Activated T-cell treated with anti-CD3 and anti-CD28 coated beads, Interleukin-2, amount 50 U/mL, for 48 hours (primary cell): Measurements from ENCODE around the gene NR1D1.
A peak's percentile ranks its signal among the peaks of the same experiment; 100 is the strongest.

Source experiments
- DNase-seq, 2 experiments: peaks; one replicate each; pipeline ENCODE4 v3.0.0-alpha.2; 2020

Gene NR1D1

GRCh38 chr17:40097087-40097486 lies 3.3 kb downstream of the NR1D1 start:
- DNase-seq: no peak

- peak; percentile 82 to 83 for DNase-seq
Measured at GRCh38 chr17:40095944-40096791, 4.2 kb downstream of the NR1D1 start.

- DNase-seq: no peak
Measured at GRCh38 chr17:40095351-40095943, 4.9 kb downstream of the NR1D1 start.

DNA sequence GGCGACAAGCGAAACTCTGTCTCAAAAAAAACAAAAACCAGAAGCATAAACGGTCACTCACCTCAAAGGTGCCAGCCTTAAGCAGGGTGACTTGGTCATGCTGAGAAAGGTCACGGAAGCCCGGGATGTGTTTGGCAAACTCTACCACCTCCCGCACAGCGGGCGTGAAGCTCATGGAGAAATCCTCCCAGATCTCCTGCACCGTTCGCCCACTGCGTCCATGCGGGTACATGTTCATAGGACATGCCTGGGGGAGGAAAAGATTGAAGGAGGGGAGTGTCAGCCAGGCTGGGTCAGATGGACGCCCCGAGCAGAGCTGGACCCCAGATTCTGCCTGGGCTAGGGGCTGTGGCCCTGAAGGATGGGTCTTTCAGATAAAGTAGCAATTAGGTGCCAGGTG lies 5.5 kb downstream of the NR1D1 start:
- DNase-seq: no peak

- no peak for DNase-seq
Measured at GRCh38 chr17:40093580-40094201, 6.7 kb downstream of the NR1D1 start.

- no peak for DNase-seq
Measured at GRCh38 chr17:40093005-40093579, 7.3 kb downstream of the NR1D1 start.

GRCh38 chr17:40092581-40092980 lies 7.8 kb downstream of the NR1D1 start:
- DNase-seq: no peak

DNA sequence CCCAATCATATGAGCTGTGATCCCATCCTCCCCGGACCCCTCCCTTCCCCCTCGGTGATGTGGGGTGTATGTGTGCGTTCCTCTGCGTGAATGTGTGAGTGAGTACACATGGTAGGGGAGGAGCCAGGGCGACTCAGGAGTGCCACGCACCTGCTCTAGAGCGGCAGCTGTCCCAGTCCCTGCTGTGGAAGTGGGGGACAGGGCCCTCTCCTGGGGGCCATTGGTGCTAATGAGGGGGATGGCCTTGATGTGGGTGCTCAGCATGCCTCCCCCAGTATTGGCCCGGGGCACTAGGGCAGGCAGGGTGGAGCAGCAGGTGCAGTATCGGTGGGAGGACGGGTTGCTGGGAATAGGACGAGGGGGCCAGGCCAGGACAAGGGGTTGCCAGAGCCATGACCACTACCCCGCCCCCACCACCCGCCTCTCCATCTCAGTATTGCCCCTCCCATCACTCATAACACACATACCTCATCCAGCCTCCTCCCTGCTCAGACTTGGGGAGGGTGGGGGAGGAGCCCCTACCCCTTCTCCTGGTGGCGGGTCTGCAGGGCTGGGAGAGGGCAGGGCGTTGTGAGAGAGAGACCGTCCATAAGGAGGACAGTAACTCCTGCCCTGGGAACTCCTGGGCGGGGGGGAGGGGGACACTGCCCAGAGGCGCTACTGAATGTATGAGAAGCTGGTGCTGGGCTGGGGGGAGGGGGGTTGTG lies 8.5 kb downstream of the NR1D1 start:
- no peak for DNase-seq

GRCh38 chr17:40090237-40091119 lies 9.9 kb downstream of the NR1D1 start:
- no peak for DNase-seq

GRCh38 chr17:40089077-40089895 lies 11.1 kb downstream of the NR1D1 start:
- no peak for DNase-seq

- no peak for DNase-seq
Measured at GRCh38 chr17:40087903-40088718, 12.3 kb downstream of the NR1D1 start.

- no peak for DNase-seq
Measured at GRCh38 chr17:40087049-40087794, 13.2 kb downstream of the NR1D1 start.

DNA sequence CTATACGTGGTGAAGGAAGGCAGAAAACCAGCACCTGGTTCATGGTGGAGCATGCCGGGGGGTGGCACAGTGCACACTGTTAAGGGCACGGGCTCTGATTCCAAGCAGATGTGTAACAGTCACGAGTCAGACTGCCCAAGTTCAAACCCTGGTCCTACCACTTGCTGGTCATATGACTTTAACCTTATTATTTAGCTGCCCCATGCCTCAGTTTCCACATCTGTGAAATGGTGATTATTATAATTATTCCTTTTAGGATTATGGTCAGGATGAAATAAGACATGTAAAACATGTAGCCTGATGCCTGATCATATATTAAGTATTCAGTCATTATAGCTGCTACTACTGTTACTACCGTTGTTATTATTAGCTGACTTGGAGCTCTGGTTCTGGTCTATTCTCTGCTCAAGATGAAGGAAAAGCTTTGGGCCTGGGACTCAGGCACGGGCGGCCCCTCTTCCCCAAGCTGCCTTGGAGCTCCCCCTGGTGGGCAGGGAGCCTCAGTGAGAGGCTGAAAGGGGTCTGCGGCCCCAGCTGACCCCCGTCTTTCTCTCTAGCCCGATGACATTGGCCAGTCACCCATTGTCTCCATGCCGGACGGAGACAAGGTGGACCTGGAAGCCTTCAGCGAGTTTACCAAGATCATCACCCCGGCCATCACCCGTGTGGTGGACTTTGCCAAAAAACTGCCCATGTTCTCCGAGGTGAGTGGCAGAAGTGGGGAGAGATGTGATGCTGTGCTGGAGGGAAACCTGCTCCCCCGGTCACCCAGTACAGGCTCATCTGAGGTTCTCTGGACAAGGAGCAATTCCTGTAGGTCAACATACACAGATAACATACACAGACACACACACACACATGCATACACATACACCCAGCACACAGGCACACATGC lies 14.0 kb downstream of the NR1D1 start:
- peak; percentile 75 for DNase-seq

DNA sequence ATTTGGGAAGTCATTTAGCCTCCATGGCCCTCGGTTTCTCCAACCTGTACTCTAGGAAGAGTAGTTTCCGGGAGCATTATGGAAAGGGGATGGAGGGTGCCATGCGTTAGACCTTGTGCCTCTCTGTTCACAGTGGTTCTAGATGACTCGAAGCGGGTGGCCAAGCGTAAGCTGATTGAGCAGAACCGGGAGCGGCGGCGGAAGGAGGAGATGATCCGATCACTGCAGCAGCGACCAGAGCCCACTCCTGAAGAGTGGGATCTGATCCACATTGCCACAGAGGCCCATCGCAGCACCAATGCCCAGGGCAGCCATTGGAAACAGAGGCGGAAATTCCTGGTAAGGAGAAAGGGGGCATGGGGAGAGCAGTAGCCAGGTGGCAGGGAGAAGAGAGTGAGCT lies 15.9 kb downstream of the NR1D1 start:
- no peak for DNase-seq

DNA sequence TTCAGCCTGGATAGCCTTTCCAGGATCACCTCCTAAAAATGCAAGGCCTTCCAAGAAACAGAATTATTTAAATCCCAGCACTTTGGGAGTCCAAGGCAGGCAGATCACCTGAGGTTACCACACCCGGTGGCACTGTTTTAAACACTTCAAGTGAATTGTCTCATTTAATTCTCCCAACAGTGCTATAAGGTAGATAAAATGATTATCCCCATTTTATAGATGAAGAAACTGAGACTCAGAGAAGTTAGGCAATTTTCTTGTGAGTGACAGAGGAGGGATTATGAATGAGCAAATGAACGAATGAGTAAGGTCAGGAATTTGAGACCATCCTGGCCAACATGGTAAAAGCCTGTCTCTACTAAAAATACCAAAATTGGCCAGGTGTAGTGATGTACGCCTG lies 20.8 kb downstream of the NR1D1 start:
- no peak for DNase-seq

DNA sequence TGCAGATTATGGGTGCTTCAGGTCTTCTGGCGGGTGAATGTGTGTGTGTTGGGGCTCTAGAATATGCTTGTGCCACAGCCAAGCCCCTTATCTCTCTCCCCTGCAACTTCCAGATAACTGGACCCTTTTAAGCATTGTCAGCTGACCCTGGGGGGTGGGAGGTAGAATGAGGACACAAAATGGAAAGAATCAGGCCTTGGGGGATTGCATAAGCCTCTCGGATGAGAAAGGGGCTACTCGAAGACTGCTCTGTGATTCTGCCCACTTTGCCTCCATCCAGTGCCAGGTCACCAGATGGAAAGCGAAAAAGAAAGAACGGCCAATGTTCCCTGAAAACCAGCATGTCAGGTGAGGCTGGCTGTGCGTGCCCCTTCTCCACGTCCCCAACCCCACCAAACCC lies 23.8 kb downstream of the NR1D1 start:
- no peak for DNase-seq

DNA sequence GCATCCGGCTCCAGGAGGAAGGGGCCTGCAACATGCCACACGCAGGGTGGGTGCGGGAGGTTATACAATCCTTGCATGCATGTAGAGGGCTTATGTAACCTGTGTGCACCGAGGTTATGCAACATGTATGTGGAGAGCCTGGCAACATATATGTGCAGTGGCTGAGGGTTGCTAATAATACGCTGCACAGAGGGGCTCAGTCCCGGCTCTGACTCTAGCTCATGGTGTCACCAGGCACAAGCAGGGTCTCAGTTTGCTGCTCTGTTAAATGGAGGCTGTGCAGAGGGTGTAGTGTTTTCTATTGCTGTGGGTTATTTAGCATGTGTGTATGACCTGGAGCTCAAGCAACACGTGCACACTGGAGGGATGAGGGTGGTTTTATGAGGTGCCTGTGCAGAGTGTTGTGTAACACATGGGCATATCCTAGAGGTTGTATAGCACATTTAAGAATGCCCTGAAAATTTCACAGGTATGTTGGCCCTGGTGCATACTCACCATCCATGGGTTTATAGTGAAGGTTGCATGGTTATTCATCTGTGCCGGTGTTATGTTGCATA lies 24.4 kb downstream of the NR1D1 start:
- DNase-seq: no peak
